Measurements from ENCODE around the gene LIN37. TPM values are rescaled to one million over a fixed set of nuclear protein-coding genes. Genes with fewer than 3 reads are reported as not detected.

LIN37 gene
- total and polyA plus RNA-seq, 2 of the 13 experiments (the other 11 are each of a cell fraction or from before 2014, with no cell fraction given) = 6.3 to 8.7 TPM

DNA sequence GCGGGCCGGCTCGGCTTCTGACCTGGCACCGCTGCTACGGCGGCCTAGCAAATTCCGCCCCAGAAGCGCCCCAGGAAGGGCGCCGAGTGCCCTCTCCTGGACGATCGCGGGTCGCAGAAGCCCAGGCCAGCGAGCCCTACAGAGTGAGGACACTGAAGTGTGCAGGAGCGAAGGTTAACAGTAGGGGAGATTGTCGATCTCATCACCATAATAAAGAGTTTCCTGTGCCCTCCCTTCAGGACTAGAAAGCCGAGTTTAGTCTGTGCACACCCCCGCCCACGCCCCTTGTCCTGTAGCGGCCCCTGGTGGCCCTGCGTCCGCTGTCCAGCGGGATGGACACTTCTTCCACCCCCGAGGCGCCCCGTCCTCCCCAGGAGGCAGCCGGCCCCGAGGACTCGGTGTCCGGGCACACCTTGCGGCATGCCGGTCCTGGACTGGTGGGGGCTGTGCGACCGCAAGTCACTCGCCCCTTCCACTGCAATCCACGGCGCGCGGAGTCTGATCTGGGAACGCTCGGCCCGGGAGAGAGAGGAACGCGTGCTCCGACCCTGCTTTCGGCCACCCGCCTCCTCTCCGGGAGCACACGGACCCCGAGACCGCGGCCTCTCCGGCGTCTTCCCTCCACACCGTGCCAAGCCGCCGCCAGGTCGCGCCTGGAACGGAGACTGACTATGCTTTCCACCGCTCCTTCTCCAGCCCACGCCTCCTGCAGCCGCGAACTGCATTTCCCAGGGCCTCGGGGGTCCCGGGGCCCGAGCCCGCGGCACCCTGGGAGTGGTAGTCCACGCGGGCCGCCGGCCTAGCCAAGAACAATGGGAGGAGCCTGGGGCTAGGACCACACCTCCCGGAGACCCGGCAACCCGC is 31.3 kb upstream of the LIN37 start (continued):
- TF ChIP-seq ZNF670 (CRISPR knock-in tag; IDR thresholded peaks at IDR 0.05; ENCODE audit: borderline replicate concordance) (peak; percentile 99), MEIS1 (CRISPR knock-in tag; IDR thresholded peaks at IDR 0.05; ENCODE audit: borderline replicate concordance) (peak; percentile 42), ELF1 (CRISPR knock-in tag; IDR thresholded peaks at IDR 0.05) (peak; percentile 94; the same call in 1 of the 2 replicates), KLF12 (CRISPR knock-in tag; IDR thresholded peaks at IDR 0.05; ENCODE audit: borderline replicate concordance) (peak; percentile 85), ZKSCAN1 (IDR thresholded peaks at IDR 0.05; ENCODE audit: low read length) (peak; percentile 26; the same call in 1 of the 2 replicates), SIN3A (IDR thresholded peaks at IDR 0.05; ENCODE audit: borderline replicate concordance, low read depth, low read length) (peak; percentile 58; the same call in 1 of the 2 replicates), ZNF260 (CRISPR knock-in tag; IDR thresholded peaks at IDR 0.05; ENCODE audit: borderline replicate concordance, low read depth) (no peak), ZMYM3 (CRISPR knock-in tag; IDR thresholded peaks at IDR 0.05) (no peak), PITX1 (CRISPR knock-in tag; IDR thresholded peaks at IDR 0.05) (no peak; the same call in 1 of the 2 replicates), CBFB (CRISPR knock-in tag; IDR thresholded peaks at IDR 0.05) (no peak; the same call in 1 of the 2 replicates), ZNF788 (CRISPR knock-in tag; IDR thresholded peaks at IDR 0.05; ENCODE audit: borderline replicate concordance) (peak; percentile 76; the same call in 1 of the 2 replicates)
- TF ChIP-seq, protein P1, sequence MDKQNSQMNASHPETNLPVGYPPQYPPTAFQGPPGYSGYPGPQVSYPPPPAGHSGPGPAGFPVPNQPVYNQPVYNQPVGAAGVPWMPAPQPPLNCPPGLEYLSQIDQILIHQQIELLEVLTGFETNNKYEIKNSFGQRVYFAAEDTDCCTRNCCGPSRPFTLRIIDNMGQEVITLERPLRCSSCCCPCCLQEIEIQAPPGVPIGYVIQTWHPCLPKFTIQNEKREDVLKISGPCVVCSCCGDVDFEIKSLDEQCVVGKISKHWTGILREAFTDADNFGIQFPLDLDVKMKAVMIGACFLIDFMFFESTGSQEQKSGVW (CRISPR knock-in tag; IDR thresholded peaks at IDR 0.05; ENCODE audit: borderline replicate concordance) = no peak
- TF ChIP-seq, protein P2, sequence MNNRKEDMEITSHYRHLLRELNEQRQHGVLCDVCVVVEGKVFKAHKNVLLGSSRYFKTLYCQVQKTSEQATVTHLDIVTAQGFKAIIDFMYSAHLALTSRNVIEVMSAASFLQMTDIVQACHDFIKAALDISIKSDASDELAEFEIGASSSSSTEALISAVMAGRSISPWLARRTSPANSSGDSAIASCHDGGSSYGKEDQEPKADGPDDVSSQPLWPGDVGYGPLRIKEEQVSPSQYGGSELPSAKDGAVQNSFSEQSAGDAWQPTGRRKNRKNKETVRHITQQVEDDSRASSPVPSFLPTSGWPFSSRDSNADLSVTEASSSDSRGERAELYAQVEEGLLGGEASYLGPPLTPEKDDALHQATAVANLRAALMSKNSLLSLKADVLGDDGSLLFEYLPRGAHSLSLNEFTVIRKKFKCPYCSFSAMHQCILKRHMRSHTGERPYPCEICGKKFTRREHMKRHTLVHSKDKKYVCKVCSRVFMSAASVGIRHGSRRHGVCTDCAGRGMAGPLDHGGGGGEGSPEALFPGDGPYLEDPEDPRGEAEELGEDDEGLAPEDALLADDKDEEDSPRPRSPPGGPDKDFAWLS (CRISPR knock-in tag; IDR thresholded peaks at IDR 0.05; ENCODE audit: borderline replicate concordance) = no peak
- TF ChIP-seq, protein P3, sequence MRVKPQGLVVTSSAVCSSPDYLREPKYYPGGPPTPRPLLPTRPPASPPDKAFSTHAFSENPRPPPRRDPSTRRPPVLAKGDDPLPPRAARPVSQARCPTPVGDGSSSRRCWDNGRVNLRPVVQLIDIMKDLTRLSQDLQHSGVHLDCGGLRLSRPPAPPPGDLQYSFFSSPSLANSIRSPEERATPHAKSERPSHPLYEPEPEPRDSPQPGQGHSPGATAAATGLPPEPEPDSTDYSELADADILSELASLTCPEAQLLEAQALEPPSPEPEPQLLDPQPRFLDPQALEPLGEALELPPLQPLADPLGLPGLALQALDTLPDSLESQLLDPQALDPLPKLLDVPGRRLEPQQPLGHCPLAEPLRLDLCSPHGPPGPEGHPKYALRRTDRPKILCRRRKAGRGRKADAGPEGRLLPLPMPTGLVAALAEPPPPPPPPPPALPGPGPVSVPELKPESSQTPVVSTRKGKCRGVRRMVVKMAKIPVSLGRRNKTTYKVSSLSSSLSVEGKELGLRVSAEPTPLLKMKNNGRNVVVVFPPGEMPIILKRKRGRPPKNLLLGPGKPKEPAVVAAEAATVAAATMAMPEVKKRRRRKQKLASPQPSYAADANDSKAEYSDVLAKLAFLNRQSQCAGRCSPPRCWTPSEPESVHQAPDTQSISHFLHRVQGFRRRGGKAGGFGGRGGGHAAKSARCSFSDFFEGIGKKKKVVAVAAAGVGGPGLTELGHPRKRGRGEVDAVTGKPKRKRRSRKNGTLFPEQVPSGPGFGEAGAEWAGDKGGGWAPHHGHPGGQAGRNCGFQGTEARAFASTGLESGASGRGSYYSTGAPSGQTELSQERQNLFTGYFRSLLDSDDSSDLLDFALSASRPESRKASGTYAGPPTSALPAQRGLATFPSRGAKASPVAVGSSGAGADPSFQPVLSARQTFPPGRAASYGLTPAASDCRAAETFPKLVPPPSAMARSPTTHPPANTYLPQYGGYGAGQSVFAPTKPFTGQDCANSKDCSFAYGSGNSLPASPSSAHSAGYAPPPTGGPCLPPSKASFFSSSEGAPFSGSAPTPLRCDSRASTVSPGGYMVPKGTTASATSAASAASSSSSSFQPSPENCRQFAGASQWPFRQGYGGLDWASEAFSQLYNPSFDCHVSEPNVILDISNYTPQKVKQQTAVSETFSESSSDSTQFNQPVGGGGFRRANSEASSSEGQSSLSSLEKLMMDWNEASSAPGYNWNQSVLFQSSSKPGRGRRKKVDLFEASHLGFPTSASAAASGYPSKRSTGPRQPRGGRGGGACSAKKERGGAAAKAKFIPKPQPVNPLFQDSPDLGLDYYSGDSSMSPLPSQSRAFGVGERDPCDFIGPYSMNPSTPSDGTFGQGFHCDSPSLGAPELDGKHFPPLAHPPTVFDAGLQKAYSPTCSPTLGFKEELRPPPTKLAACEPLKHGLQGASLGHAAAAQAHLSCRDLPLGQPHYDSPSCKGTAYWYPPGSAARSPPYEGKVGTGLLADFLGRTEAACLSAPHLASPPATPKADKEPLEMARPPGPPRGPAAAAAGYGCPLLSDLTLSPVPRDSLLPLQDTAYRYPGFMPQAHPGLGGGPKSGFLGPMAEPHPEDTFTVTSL (CRISPR knock-in tag; IDR thresholded peaks at IDR 0.05; ENCODE audit: borderline replicate concordance) = 0 out of 2 replicates have a peak, but pooled peaks have one; percentile 43
- TF ChIP-seq, protein P4, sequence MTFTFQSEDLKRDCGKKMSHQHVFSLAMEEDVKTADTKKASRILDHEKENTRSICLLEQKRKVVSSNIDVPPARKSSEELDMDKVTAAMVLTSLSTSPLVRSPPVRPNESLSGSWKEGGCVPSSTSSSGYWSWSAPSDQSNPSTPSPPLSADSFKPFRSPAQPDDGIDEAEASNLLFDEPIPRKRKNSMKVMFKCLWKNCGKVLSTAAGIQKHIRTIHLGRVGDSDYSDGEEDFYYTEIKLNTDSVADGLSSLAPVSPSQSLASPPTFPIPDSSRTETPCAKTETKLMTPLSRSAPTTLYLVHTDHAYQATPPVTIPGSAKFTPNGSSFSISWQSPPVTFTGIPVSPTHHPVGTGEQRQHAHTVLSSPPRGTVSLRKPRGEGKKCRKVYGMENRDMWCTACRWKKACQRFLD (CRISPR knock-in tag; IDR thresholded peaks at IDR 0.05; ENCODE audit: borderline replicate concordance) = no peak; the same call in 1 of the 2 replicates
- TF ChIP-seq, protein P5, sequence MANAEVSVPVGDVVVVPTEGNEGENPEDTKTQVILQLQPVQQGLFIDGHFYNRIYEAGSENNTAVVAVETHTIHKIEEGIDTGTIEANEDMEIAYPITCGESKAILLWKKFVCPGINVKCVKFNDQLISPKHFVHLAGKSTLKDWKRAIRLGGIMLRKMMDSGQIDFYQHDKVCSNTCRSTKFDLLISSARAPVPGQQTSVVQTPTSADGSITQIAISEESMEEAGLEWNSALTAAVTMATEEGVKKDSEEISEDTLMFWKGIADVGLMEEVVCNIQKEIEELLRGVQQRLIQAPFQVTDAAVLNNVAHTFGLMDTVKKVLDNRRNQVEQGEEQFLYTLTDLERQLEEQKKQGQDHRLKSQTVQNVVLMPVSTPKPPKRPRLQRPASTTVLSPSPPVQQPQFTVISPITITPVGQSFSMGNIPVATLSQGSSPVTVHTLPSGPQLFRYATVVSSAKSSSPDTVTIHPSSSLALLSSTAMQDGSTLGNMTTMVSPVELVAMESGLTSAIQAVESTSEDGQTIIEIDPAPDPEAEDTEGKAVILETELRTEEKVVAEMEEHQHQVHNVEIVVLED (CRISPR knock-in tag; IDR thresholded peaks at IDR 0.05; ENCODE audit: borderline replicate concordance) = peak; percentile 91
